CD14-positive monocyte (primary cell): ENCODE data around the gene RPL37. TPM values are rescaled to one million over a fixed set of nuclear protein-coding genes. Genes with fewer than 3 reads are reported as not detected.
A peak's percentile ranks its signal among the peaks of the same experiment; 100 is the strongest.

Experiments used
- DNase-seq, 3 donors: peaks; one replicate each; pipeline ENCODE4 v3.0.0-alpha.2; 2011 to 2022
- H2AFZ ChIP-seq: 2 replicates; pipeline ENCODE4 v1.6.0; 2012; ENCODE audit warnings: mild to moderate bottlenecking, low read depth, low read length, inconsistent platforms; ENCODE audit not compliant: insufficient read depth, poor library complexity, severe bottlenecking
- H3K27ac ChIP-seq, 2 donors: 1 replicate in 1 of 2; 2 replicates in 1 of 2; pipeline ENCODE4 v1.5.1; 2012 to 2013; ENCODE audit warnings: low read length in 2 of 2, control low read depth in 1 of 2, inconsistent platforms in 1 of 2, low read depth in 1 of 2, mild to moderate bottlenecking in 1 of 2
- H3K27me3 ChIP-seq, 2 donors: one replicate each; pipeline versions ENCODE4 v1.6.0 to v1.6.1; 2011 to 2013; ENCODE audit warnings: low read length in 2 of 2; ENCODE audit not compliant: control insufficient read depth in 2 of 2, insufficient read depth in 2 of 2
- H3K36me3 ChIP-seq, 2 donors: replicated peaks in 1 of 2; 1 replicate in 1 of 2; 2 replicates in 1 of 2; pipeline versions ENCODE4 v1.5.1 to v1.6.1; 2012 to 2013; ENCODE audit warnings: low read length in 2 of 2, control low read depth in 1 of 2, inconsistent platforms in 1 of 2, mild to moderate bottlenecking in 1 of 2; ENCODE audit not compliant: insufficient read depth in 2 of 2, control insufficient read depth in 1 of 2
- H3K4me1 ChIP-seq, 2 donors: 1 replicate in 1 of 2; 2 replicates in 1 of 2; pipeline versions ENCODE4 v1.5.1 to v1.6.1; 2012 to 2013; ENCODE audit warnings: low read length in 2 of 2, control low read depth in 1 of 2, inconsistent platforms in 1 of 2, mild to moderate bottlenecking in 1 of 2, moderate library complexity in 1 of 2; ENCODE audit not compliant: insufficient read depth in 2 of 2, control insufficient read depth in 1 of 2
- H3K4me2 ChIP-seq: replicated peaks from 2 replicates; pipeline ENCODE3; 2012; ENCODE audit warnings: low read length, moderate library complexity, mild to moderate bottlenecking; ENCODE audit not compliant: poor library complexity, severe bottlenecking; ENCODE audit errors: extremely low read depth
- H3K4me3 ChIP-seq, 3 experiments: fragments of 200-600 bp in 1 of 3; sonication (generic) in 1 of 3; replicated peaks in 1 of 3; 1 replicate in 2 of 3; 2 replicates in 1 of 3; pipeline ENCODE4 v1.5.1; 2011 to 2013; ENCODE audit warnings: low read length in 3 of 3, mild to moderate bottlenecking in 3 of 3, control low read depth in 2 of 3, low read depth in 2 of 3, inconsistent platforms in 1 of 3, moderate library complexity in 1 of 3
- H3K79me2 ChIP-seq: 2 replicates; pipeline ENCODE4 v1.6.0; 2012; ENCODE audit warnings: mild to moderate bottlenecking, control low read depth, inconsistent platforms, low read length, moderate library complexity; ENCODE audit not compliant: insufficient read depth
- H3K9ac ChIP-seq: 2 replicates; pipeline ENCODE4 v1.6.0; 2017; ENCODE audit warnings: low read length, mild to moderate bottlenecking; ENCODE audit not compliant: insufficient read depth, poor library complexity, severe bottlenecking
- H3K9me3 ChIP-seq, 2 donors: replicated peaks in 1 of 2; 1 replicate in 1 of 2; 2 replicates in 1 of 2; pipeline versions ENCODE4 v1.5.1 to v1.6.1; 2012 to 2013; ENCODE audit warnings: low read length in 2 of 2, control low read depth in 1 of 2; ENCODE audit not compliant: control insufficient read depth in 1 of 2, insufficient read depth in 1 of 2
- H4K20me1 ChIP-seq: 2 replicates; pipeline ENCODE4 v1.6.0; 2012; ENCODE audit warnings: mild to moderate bottlenecking, low read length, control low read depth, moderate library complexity; ENCODE audit not compliant: insufficient read depth
- H3K27ac Mint-ChIP-seq, 7 donors: one replicate each; pipeline ENCODE4 v1.8.0; 2020; ENCODE audit warnings: mild to moderate bottlenecking in 7 of 7, mixed read lengths in 7 of 7, moderate library complexity in 6 of 7, inconsistent platforms in 2 of 7
- H3K27me3 Mint-ChIP-seq, 3 donors: one replicate each; pipeline ENCODE4 v1.8.0; 2021 to 2022; ENCODE audit warnings: low read depth in 3 of 3, mild to moderate bottlenecking in 3 of 3, mixed read lengths in 3 of 3, moderate library complexity in 3 of 3, inconsistent platforms in 1 of 3
- H3K36me3 Mint-ChIP-seq, 2 donors: one replicate each; pipeline ENCODE4 v1.8.0; 2020; ENCODE audit warnings: mixed read lengths in 2 of 2, inconsistent platforms in 1 of 2, mild to moderate bottlenecking in 1 of 2
- H3K4me1 Mint-ChIP-seq: one replicate; pipeline ENCODE4 v1.8.0; 2020; ENCODE audit warnings: mild to moderate bottlenecking, mixed read lengths
- H3K4me3 Mint-ChIP-seq, 2 donors: one replicate each; pipeline ENCODE4 v1.8.0; 2020; ENCODE audit warnings: mild to moderate bottlenecking in 2 of 2, mixed read lengths in 2 of 2, moderate library complexity in 1 of 2
- H3K9me3 Mint-ChIP-seq, 7 donors: one replicate each; pipeline ENCODE4 v1.8.0; 2020 to 2022; ENCODE audit warnings: mixed read lengths in 7 of 7, mild to moderate bottlenecking in 6 of 7, moderate library complexity in 6 of 7, inconsistent platforms in 2 of 7
- WGBS: methylation state at CpG from one replicate; pipeline ENCODE4 v1.1.5; 2013; ENCODE audit warnings: missing lambda C conversion rate; ENCODE audit not compliant: insufficient coverage; 5-methylcytosine and 5-hydroxymethylcytosine counted together
- intact Hi-C, 2 donors: fragments of 100-400 bp; cut with micrococcal nuclease; formaldehyde crosslinking; loops; one replicate each; pipeline versions ENCODE4 v1.15.0 to v1.15.1; 2023
- polyA plus RNA-seq, 3 donors: library from polyadenylated mRNA; depleted of rRNA in 1 of 3; unstranded in 2 of 3; stranded (reverse) in 1 of 3; fragments of 300-500 nt in 2 of 3; fragments of >200 nt in 1 of 3; fragmentation: Illumina TruSeq in 2 of 3; gene quantifications; 1 replicate in 2 of 3; 2 replicates in 1 of 3; pipeline ENCODE4 v1.2.3, GENCODE V29; 2012 to 2021
- TF ChIP-seq, protein P1 (sequence below): fragments of 200-600 bp; IDR thresholded peaks from one replicate; pipeline ENCODE4 v1.8.0; 2022; ENCODE audit warnings: antibody characterized with exemption, mild to moderate bottlenecking

The RPL37 gene
- polyA plus RNA-seq, 3 donors: 87.9 to 813 (median 738) TPM

DNA sequence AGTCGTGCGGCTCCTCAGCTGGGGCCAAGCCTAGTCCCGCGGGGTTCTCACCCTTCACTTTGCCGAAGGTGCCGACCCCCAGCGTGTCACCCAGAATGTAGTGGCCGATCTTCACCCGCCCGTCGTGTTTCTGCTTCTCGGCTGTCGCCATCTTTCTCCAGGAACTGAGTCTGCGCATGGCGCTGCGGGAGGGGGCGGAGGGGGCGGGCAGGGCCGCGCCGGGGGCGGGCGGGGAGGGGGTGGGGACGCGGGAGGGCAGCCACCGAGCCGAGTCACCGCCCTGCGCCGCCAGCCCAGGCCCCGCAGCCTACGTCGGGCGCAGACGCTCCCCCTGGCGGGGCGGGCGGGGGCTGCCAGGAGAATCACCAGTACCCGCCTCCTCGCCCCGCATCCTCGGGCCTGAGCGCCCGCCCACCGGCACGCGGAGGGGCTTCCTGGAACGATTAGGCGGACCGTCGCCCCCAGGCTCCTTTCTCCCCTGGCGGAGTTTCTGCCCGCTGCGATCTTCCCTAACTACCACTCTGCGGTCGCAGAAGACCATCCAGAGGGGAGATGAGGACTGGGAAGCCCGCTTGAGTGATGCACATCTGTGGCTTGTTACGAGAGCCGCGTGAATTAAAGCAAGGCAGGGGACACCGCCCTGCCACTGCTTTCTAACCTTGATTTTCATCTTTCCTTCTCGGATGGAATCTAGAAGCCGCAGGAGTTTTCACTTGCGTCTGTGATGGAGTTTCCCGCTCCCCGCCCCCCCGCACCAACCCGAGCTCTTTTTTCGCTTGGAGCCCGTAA lies 36.8 kb downstream of the RPL37 start, which contains the start of gene PRKAA1:
PRKAA1 (minus strand) TSS at position 363 of the 789 bp plus-strand sequence; CDS start at position 178, 185 bp downstream.
- peak within 1 kb of the TSS; percentile 80 to 94 (median 87) for H3K4me3 ChIP-seq
- H3K79me2 ChIP-seq: peaks cover 47% of the 10 kb centered on the region
- peaks cover 2 to 4% of the 10 kb centered on the region in 2 donors for H3K27me3 ChIP-seq
- peaks cover 0 to 5% (median 3%) of the 10 kb centered on the region in 3 donors for H3K27me3 Mint-ChIP-seq
- H3K9ac ChIP-seq: peak within 1 kb of the TSS; percentile 86
- H3K27ac ChIP-seq: peak within 1 kb of the TSS; percentile 75 to 85
- H3K9me3 ChIP-seq: no peaks in the 10 kb centered on the region
- intact Hi-C loops: no loop called here
- H4K20me1 ChIP-seq: peaks cover 36% of the 10 kb centered on the region
- H2AFZ ChIP-seq: peak within 1 kb of the TSS; percentile 98
- no peaks in the 10 kb centered on the region for H3K36me3 ChIP-seq
- no peaks in the 10 kb centered on the region for H3K9me3 Mint-ChIP-seq
- H3K4me1 Mint-ChIP-seq: peaks cover 31% of the 10 kb centered on the region
- peak within 1 kb of the TSS; percentile 92 to 94 for H3K4me3 Mint-ChIP-seq
- DNase-seq: peak; percentile 81 to 85 (median 83)
- H3K27ac Mint-ChIP-seq: peak within 1 kb of the TSS; percentile 79 to 96 (median 90)
- 0% methylated on average over 59 of the region's 70 CpGs for WGBS
- TF ChIP-seq, protein P1, sequence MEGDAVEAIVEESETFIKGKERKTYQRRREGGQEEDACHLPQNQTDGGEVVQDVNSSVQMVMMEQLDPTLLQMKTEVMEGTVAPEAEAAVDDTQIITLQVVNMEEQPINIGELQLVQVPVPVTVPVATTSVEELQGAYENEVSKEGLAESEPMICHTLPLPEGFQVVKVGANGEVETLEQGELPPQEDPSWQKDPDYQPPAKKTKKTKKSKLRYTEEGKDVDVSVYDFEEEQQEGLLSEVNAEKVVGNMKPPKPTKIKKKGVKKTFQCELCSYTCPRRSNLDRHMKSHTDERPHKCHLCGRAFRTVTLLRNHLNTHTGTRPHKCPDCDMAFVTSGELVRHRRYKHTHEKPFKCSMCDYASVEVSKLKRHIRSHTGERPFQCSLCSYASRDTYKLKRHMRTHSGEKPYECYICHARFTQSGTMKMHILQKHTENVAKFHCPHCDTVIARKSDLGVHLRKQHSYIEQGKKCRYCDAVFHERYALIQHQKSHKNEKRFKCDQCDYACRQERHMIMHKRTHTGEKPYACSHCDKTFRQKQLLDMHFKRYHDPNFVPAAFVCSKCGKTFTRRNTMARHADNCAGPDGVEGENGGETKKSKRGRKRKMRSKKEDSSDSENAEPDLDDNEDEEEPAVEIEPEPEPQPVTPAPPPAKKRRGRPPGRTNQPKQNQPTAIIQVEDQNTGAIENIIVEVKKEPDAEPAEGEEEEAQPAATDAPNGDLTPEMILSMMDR: peak; percentile 90
- peaks cover 23 to 32% of the 10 kb centered on the region in 2 donors for H3K4me1 ChIP-seq
- H3K36me3 Mint-ChIP-seq: peaks cover 0 to 6% of the 10 kb centered on the region in 2 donors
- H3K4me2 ChIP-seq: peak within 1 kb of the TSS; percentile 97

DNA sequence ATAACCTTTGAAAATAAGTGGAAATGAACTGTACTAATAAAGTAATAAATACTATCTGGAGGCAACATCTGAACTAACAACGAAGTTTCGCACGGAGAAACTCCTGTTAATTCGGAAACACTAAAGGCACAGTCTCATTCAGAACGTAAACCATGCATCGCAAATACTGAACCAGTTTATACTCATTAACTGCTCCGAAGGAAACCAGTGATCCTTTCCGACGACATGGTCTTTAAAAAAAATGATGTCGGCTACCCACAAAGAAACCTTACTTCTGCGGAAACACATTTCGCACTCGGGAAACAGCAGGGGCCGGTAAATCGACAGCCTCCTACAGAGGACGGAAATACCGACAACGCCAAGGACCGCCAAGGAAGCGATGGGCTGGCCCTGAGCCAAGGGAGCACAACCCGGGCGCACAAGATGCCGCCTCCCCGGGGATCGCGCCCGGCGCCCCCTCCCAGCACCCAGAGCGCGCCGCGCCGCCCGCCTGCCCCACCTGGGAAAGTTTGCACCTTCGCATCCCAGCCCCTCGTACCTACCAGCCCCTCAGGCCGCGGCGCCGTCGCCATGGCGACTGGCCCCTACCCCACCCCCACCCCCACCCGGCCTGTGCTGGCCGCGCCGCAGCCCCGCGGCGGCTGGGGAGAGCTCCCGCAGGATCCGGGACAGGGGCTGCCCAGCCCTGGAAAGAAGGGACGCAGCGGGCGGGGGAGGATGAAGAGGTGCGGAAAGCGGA lies 37.6 kb downstream of the RPL37 start:
- intact Hi-C loops: no loop called here
- Histone ChIP-seq H3K9me3 (no peaks in the 10 kb centered on the region), H3K9ac (peak overlapping the region; percentile 86), H3K36me3 (no peaks in the 10 kb centered on the region), H3K4me2 (peak overlapping the region; percentile 97), H3K4me1 (peaks cover 23 to 32% of the 10 kb centered on the region in 2 donors), H3K4me3 (peak overlapping the region; percentile 80 to 94 (median 87)), H2AFZ (peak overlapping the region; percentile 88), H4K20me1 (peaks cover 44% of the 10 kb centered on the region), H3K27me3 (peaks cover 2 to 4% of the 10 kb centered on the region in 2 donors), H3K27ac (peak overlapping the region; percentile 75 to 85), H3K79me2 (peaks cover 55% of the 10 kb centered on the region)
- H3K27ac Mint-ChIP-seq: peak overlapping the region; percentile 79 to 96 (median 90)
- no peaks in the 10 kb centered on the region for H3K9me3 Mint-ChIP-seq
- peaks cover 0 to 5% (median 3%) of the 10 kb centered on the region in 3 donors for H3K27me3 Mint-ChIP-seq
- TF ChIP-seq, protein P1: no peak
- DNase-seq: peak; percentile 19 to 40 (median 20)
- H3K4me3 Mint-ChIP-seq: peak overlapping the region; percentile 92 to 94
- peaks cover 4 to 6% of the 10 kb centered on the region in 2 donors for H3K36me3 Mint-ChIP-seq
- peaks cover 31% of the 10 kb centered on the region for H3K4me1 Mint-ChIP-seq
- WGBS: 0% methylated on average over 33 of the region's 56 CpGs
